CD8-positive, alpha-beta memory T cell (primary cell): ENCODE measurements around the gene KRT77. TPM values are rescaled to one million over a fixed set of nuclear protein-coding genes. Genes with fewer than 3 reads are reported as not detected.

ENCODE experiments used
- CTCF ChIA-PET: fragments of 350-600 bp; sonication (Branson Sonifier 250); formaldehyde crosslinking; loops from one replicate; lab custom pipeline; 2021; ENCODE audit warnings: antibody characterized with exemption; lab: Charles Lee
- POLR2A ChIA-PET: fragments of 350-600 bp; sonication (Branson Sonifier 250); formaldehyde crosslinking; loops from one replicate; lab custom pipeline; 2021; ENCODE audit warnings: antibody characterized with exemption; lab: Charles Lee
- DNase-seq, 5 donors: peaks; one replicate each; pipeline versions ENCODE4 v3.0.0 to v3.0.0-alpha.2; 2020 to 2022; ENCODE audit warnings: mixed read lengths in 1 of 5
- H3K27ac ChIP-seq: one replicate; pipeline ENCODE4 v1.7.0; 2013; ENCODE audit warnings: low read depth, mild to moderate bottlenecking, low read length, moderate library complexity
- H3K27me3 ChIP-seq: 2 replicates; pipeline ENCODE4 v1.7.0; 2013; ENCODE audit warnings: low read length, mild to moderate bottlenecking; ENCODE audit not compliant: insufficient read depth, poor library complexity, severe bottlenecking
- H3K36me3 ChIP-seq: 2 replicates; pipeline ENCODE4 v1.7.0; 2013; ENCODE audit warnings: mild to moderate bottlenecking, low read length, moderate library complexity; ENCODE audit not compliant: insufficient read depth
- H3K4me1 ChIP-seq: 2 replicates; pipeline ENCODE4 v1.7.0; 2013; ENCODE audit warnings: mild to moderate bottlenecking, low read length, moderate library complexity; ENCODE audit not compliant: insufficient read depth
- H3K4me3 ChIP-seq: 2 replicates; pipeline ENCODE4 v1.7.0; 2013; ENCODE audit warnings: mild to moderate bottlenecking, low read length
- H3K9me3 ChIP-seq: 2 replicates; pipeline ENCODE4 v1.7.0; 2013; ENCODE audit warnings: mild to moderate bottlenecking, low read length
- H3K27ac Mint-ChIP-seq, 8 donors: one replicate each; pipeline ENCODE4 v1.8.0; 2020 to 2021; ENCODE audit warnings: mixed read lengths in 8 of 8, mild to moderate bottlenecking in 6 of 8, inconsistent platforms in 3 of 8, moderate library complexity in 3 of 8
- H3K27me3 Mint-ChIP-seq, 2 donors: one replicate each; pipeline ENCODE4 v1.8.0; 2020 to 2021; ENCODE audit warnings: mixed read lengths in 2 of 2, mild to moderate bottlenecking in 1 of 2, moderate library complexity in 1 of 2
- H3K36me3 Mint-ChIP-seq, 3 donors: one replicate each; pipeline ENCODE4 v1.8.0; 2020 to 2021; ENCODE audit warnings: mixed read lengths in 3 of 3, inconsistent platforms in 1 of 3, mild to moderate bottlenecking in 1 of 3
- H3K4me1 Mint-ChIP-seq, 3 donors: one replicate each; pipeline ENCODE4 v1.8.0; 2020 to 2021; ENCODE audit warnings: mixed read lengths in 3 of 3, inconsistent platforms in 1 of 3, mild to moderate bottlenecking in 1 of 3
- H3K4me3 Mint-ChIP-seq, 7 donors: one replicate each; pipeline ENCODE4 v1.8.0; 2020 to 2021; ENCODE audit warnings: mixed read lengths in 7 of 7, mild to moderate bottlenecking in 6 of 7, moderate library complexity in 4 of 7, inconsistent platforms in 2 of 7
- H3K9me3 Mint-ChIP-seq, 5 donors: one replicate each; pipeline ENCODE4 v1.8.0; 2020 to 2022; ENCODE audit warnings: mixed read lengths in 5 of 5, mild to moderate bottlenecking in 3 of 5, moderate library complexity in 2 of 5, inconsistent platforms in 1 of 5
- polyA plus RNA-seq: library from polyadenylated mRNA; unstranded; fragments of 300-500 nt; fragmentation: Illumina TruSeq; gene quantifications from one replicate; pipeline ENCODE4 v1.2.3, GENCODE V29; 2021
- total RNA-seq, 2 experiments: library from RNA; stranded (reverse); gene quantifications; one replicate each; pipeline ENCODE4 v1.2.3, GENCODE V29; 2021

Gene KRT77
- total and polyA plus RNA-seq, 3 experiments from 2014 or later, result not detected

DNA sequence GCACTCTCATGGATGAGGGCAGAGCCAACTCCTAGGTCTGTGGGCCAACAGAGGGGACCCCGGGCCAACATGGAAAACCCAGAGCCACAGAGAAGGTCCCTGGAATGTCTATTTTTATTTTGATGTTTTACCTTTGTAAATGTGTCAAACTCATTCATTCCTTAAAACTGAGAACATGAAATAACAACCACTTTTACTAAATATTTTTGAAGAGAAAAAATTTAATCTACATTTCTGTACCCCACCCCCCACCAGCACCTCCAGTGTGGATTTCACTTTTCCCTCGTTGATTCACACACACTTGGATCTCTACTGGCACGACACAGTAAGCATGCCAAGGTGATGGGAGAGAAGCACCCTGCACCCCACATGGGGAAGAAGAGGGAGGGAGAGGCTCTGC lies 6.7 kb downstream of the KRT77 start:
- no peak overlapping the region for H3K27ac Mint-ChIP-seq
- Histone ChIP-seq H3K27me3 (no peaks in the 10 kb centered on the region), H3K4me1 (peaks cover 10% of the 10 kb centered on the region), H3K4me3 (no peak overlapping the region), H3K9me3 (no peaks in the 10 kb centered on the region), H3K27ac (no peak overlapping the region), H3K36me3 (no peaks in the 10 kb centered on the region)
- no peak overlapping the region for H3K4me3 Mint-ChIP-seq
- POLR2A ChIA-PET, result no interaction called here
- peaks cover 8 to 53% of the 10 kb centered on the region in 2 donors for H3K27me3 Mint-ChIP-seq
- CTCF ChIA-PET, result no interaction called here
- no peaks in the 10 kb centered on the region for H3K9me3 Mint-ChIP-seq
- peaks cover 0 to 2% (median 0%) of the 10 kb centered on the region in 3 donors for H3K36me3 Mint-ChIP-seq
- no peak for DNase-seq
- H3K4me1 Mint-ChIP-seq, result peaks cover 5 to 14% (median 9%) of the 10 kb centered on the region in 3 donors

DNA sequence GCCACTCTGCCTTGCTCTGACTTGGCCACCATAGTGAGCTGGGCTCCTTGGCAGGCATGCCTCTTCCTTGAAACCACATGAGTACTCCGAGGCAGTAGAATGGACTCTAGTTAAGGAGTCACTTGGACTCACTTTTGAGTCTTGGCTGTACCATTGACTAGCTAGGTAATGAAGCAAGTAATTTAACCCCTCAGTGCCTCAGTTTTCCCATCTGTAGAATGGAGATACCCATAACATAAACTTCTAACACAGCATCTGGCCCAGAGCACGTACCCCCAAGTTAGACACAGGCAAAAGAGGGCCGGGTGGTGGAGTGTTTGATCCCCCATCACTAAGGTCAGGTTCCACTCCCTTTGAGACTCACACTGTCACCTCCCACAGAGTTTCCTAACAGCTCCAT lies 8.3 kb downstream of the KRT77 start:
- ChIA-PET CTCF (no interaction called here), POLR2A (no interaction called here)
- no peak for DNase-seq
- Histone ChIP-seq H3K4me1 (peaks cover 22% of the 10 kb centered on the region), H3K36me3 (no peaks in the 10 kb centered on the region), H3K27me3 (no peaks in the 10 kb centered on the region), H3K4me3 (no peak overlapping the region), H3K9me3 (no peaks in the 10 kb centered on the region), H3K27ac (no peak overlapping the region)
- Mint-ChIP-seq H3K27me3 (peaks cover 12 to 52% of the 10 kb centered on the region in 2 donors), H3K4me3 (no peak overlapping the region), H3K27ac (peak overlapping the region in 1 of 8 donors; percentile 66), H3K36me3 (peaks cover 0 to 2% (median 0%) of the 10 kb centered on the region in 3 donors), H3K4me1 (peaks cover 13 to 29% (median 24%) of the 10 kb centered on the region in 3 donors), H3K9me3 (no peaks in the 10 kb centered on the region)

DNA sequence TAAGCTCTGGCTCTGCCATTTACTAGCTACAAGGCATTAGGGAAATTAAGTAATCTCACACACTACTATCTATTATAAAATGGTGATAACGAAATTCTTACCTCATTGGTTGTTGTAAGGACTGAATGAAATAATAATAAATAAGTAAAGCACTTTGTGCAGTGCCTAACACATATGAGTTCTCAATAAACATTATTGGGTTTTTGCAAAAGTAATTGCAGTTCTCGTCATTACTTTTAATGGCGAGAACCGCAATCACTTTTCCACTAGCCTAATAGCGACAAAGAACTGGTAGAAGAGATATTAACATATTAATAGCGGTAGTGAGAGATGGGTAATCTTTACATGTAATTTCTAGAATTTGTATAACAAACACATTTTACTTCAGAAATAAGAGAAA lies 9.2 kb downstream of the KRT77 start:
- Histone ChIP-seq H3K27me3 (no peaks in the 10 kb centered on the region), H3K36me3 (no peaks in the 10 kb centered on the region), H3K27ac (no peak overlapping the region), H3K9me3 (no peaks in the 10 kb centered on the region), H3K4me3 (no peak overlapping the region), H3K4me1 (peaks cover 24% of the 10 kb centered on the region)
- POLR2A ChIA-PET, result no interaction called here
- H3K27ac Mint-ChIP-seq, result no peak overlapping the region
- H3K4me1 Mint-ChIP-seq, result peaks cover 13 to 33% (median 30%) of the 10 kb centered on the region in 3 donors
- no peaks in the 10 kb centered on the region for H3K9me3 Mint-ChIP-seq
- H3K27me3 Mint-ChIP-seq, result peaks cover 12 to 47% of the 10 kb centered on the region in 2 donors
- no peak overlapping the region for H3K4me3 Mint-ChIP-seq
- CTCF ChIA-PET, result interaction anchor here (1.5 kb wide), 1 partner anchor 52 kb away, joined by 3 read pairs; no protein-coding TSS in a partner anchor
- peaks cover 0 to 2% (median 0%) of the 10 kb centered on the region in 3 donors for H3K36me3 Mint-ChIP-seq
- DNase-seq, result no peak

DNA sequence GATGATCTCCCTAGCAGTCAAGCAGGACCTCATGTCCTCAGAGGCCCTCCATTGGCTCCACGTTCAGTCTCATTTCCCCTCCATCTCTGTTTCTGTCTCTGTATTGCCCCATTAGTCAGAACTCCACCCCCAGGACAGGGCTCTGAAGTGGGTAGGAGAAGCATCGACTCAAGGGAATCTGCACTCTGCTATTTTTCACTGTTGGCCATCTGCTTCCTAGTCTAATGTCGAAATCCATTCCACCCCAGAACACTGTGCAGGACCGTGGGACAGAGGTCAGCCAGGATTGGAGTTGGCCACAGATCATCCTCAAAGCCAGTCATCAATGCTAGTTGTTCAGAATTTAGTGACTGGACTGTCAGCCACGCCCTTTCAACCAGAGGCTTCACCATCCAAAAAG lies 10.1 kb downstream of the KRT77 start:
- Histone ChIP-seq H3K4me3 (no peak overlapping the region), H3K36me3 (no peaks in the 10 kb centered on the region), H3K27me3 (no peaks in the 10 kb centered on the region), H3K4me1 (peaks cover 24% of the 10 kb centered on the region), H3K9me3 (no peaks in the 10 kb centered on the region), H3K27ac (no peak overlapping the region)
- ChIA-PET POLR2A (no interaction called here), CTCF (interaction anchor here (1.5 to 2.1 kb wide), 2 partner anchors 12 to 51 kb away, joined by 3 to 7 read pairs; partner anchors contain the start of gene KRT1)
- peak overlapping the region in 1 of 8 donors; percentile 51 for H3K27ac Mint-ChIP-seq
- H3K36me3 Mint-ChIP-seq, result peaks cover 0 to 2% (median 0%) of the 10 kb centered on the region in 3 donors
- H3K9me3 Mint-ChIP-seq, result no peaks in the 10 kb centered on the region
- H3K4me3 Mint-ChIP-seq, result peak overlapping the region in 2 of 7 donors; percentile 22 to 52
- no peak for DNase-seq
- peaks cover 12 to 46% of the 10 kb centered on the region in 2 donors for H3K27me3 Mint-ChIP-seq
- peaks cover 13 to 33% (median 30%) of the 10 kb centered on the region in 3 donors for H3K4me1 Mint-ChIP-seq

DNA sequence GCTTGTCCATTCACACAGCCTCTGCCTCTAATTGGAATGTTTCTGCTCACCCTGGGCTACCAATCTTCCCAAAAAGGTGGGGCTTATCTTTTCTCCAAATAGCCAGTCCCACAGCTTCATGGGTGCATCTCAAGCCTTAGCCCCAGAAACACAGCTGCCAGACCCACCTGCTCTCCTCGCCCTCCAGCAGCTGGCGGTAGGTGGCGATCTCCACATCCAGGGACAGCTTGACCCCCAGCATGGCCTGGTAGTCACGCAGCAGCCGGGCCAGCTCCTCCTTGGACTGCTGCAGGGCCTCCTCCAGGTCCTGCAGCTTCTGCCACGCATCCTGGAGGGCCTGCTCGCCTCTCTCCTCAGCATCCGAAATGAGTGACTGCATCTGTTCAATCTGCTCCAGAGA lies 11.1 kb downstream of the KRT77 start:
- Histone ChIP-seq H3K27ac (no peak overlapping the region), H3K36me3 (no peaks in the 10 kb centered on the region), H3K4me1 (peaks cover 24% of the 10 kb centered on the region), H3K9me3 (no peaks in the 10 kb centered on the region), H3K4me3 (no peak overlapping the region), H3K27me3 (no peaks in the 10 kb centered on the region)
- Mint-ChIP-seq H3K4me1 (peaks cover 22 to 43% (median 30%) of the 10 kb centered on the region in 3 donors), H3K36me3 (peaks cover 0 to 2% (median 0%) of the 10 kb centered on the region in 3 donors), H3K27me3 (peaks cover 10 to 42% of the 10 kb centered on the region in 2 donors), H3K9me3 (no peaks in the 10 kb centered on the region), H3K4me3 (peak overlapping the region in 5 of 7 donors; percentile 6 to 90 (median 20)), H3K27ac (peak overlapping the region in 1 of 8 donors; percentile 52)
- DNase-seq, result no peak
- ChIA-PET POLR2A (no interaction called here), CTCF (interaction anchor here (2.1 kb wide), 1 partner anchor 11 kb away, joined by 7 read pairs; the partner anchor contains the start of gene KRT1)

DNA sequence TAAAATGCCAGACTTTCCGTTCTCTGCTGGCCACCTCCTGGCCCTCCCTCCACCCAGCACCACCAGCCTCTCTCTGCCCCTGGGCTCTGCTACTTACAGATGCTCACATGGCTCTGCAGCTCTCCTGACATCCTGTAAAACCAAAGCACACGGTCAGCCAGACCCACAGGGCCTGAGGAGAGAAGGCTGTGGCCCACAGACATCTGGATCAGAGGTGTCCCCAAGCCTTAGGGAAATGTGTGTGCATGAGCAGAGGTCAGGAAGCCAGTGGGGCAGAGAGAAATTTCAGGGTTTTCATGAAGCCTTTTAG lies 11.5 kb downstream of the KRT77 start:
- DNase-seq, result no peak
- H3K27ac ChIP-seq, result no peak overlapping the region
- no peaks in the 10 kb centered on the region for H3K9me3 ChIP-seq
- ChIA-PET POLR2A (no interaction called here), CTCF (interaction anchor here (2.1 kb wide), 1 partner anchor 11 kb away, joined by 7 read pairs; the partner anchor contains the start of gene KRT1)
- Mint-ChIP-seq H3K27me3 (peaks cover 10 to 37% of the 10 kb centered on the region in 2 donors), H3K36me3 (peaks cover 0 to 2% (median 0%) of the 10 kb centered on the region in 3 donors), H3K4me3 (peak overlapping the region; percentile 85 to 97 (median 90)), H3K27ac (peak overlapping the region in 5 of 8 donors; percentile 49 to 95 (median 80)), H3K9me3 (no peaks in the 10 kb centered on the region), H3K4me1 (peaks cover 23 to 46% (median 30%) of the 10 kb centered on the region in 3 donors)
- peaks cover 24% of the 10 kb centered on the region for H3K4me1 ChIP-seq
- no peaks in the 10 kb centered on the region for H3K27me3 ChIP-seq
- H3K4me3 ChIP-seq, result no peak overlapping the region
- H3K36me3 ChIP-seq, result no peaks in the 10 kb centered on the region

DNA sequence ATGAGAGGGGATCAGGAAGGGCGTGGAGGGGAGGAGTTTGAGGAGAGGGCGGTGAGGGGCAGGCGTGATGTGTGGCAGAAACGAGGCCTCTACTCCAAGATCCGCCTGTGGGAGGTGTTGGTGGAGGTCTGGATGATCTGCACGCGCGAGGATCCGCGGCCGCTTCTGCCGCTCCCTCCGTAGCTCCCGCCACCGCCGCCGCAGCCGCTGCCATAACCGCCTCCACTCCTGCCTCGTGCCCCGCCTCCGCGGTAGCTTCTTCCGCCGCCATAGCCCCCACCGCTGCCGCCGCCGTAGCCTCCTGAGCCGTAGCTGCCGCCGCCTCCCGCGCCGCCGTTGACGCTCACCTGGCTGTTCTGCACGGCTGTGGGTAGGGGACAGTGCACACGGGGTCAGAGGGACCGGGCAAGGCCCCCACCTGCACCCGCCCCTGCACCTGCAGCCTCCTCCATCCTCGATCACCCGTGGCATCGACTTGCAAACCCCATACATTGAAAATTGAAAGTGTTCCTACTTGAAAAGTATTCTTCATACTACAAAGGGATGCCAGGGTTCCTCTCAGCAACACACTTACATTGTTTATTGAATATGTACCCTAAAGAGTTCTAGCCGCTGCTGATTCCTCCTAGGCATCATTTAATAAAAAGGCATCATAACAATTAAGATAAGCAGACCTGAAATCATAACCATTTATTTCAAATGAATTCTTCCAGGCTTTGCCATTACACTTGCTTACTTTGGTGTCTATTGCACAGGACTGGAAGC lies 12.1 kb downstream of the KRT77 start:
- CTCF ChIA-PET, result interaction anchor here (2.1 kb wide), 1 partner anchor 10 kb away, joined by 7 read pairs; the partner anchor contains the start of gene KRT1
- Mint-ChIP-seq H3K4me3 (peak overlapping the region; percentile 85 to 97 (median 90)), H3K9me3 (no peaks in the 10 kb centered on the region)

More for the DNA sequence above, 12.1 kb downstream of the KRT77 start:
- Histone ChIP-seq H3K36me3 (no peaks in the 10 kb centered on the region), H3K4me1 (peaks cover 24% of the 10 kb centered on the region), H3K27me3 (no peaks in the 10 kb centered on the region), H3K4me3 (peak overlapping the region; percentile 46), H3K9me3 (no peaks in the 10 kb centered on the region), H3K27ac (no peak overlapping the region)
- H3K4me1 Mint-ChIP-seq, result peaks cover 23 to 46% (median 30%) of the 10 kb centered on the region in 3 donors
- H3K36me3 Mint-ChIP-seq, result peaks cover 0 to 2% (median 0%) of the 10 kb centered on the region in 3 donors
- peak; percentile 27 to 72 (median 52) for DNase-seq
- H3K27me3 Mint-ChIP-seq, result peaks cover 8 to 41% of the 10 kb centered on the region in 2 donors
- POLR2A ChIA-PET, result interaction anchor here (0.8 kb wide), 1 partner anchor 81 kb away, joined by 4 read pairs; no protein-coding TSS in a partner anchor
- peak overlapping the region in 7 of 8 donors; percentile 18 to 95 (median 78) for H3K27ac Mint-ChIP-seq
